Gastrocnemius medialis (tissue), 4 donors: ENCODE results near the gene CHP2.

ENCODE experiments used
- CTCF ChIP-seq, 5 experiments: fragments of 450-650 bp in 3 of 5; fragments of 200-600 bp in 2 of 5; sonication (generic) in 2 of 5; IDR thresholded peaks in 4 of 5; conservative IDR thresholded peaks in 1 of 5; 1 replicate in 4 of 5; 2 replicates in 1 of 5; pipeline ENCODE4 v1.5.1; 2016 to 2019; ENCODE audit warnings: antibody characterized with exemption in 5 of 5, mild to moderate bottlenecking in 3 of 5, moderate library complexity in 3 of 5
- POLR2A ChIP-seq, 2 donors: fragments of 450-650 bp; IDR thresholded peaks; one replicate each; pipeline ENCODE4 v1.6.1; 2017; ENCODE audit warnings: antibody characterized with exemption in 2 of 2, mild to moderate bottlenecking in 2 of 2, moderate library complexity in 2 of 2

DNA sequence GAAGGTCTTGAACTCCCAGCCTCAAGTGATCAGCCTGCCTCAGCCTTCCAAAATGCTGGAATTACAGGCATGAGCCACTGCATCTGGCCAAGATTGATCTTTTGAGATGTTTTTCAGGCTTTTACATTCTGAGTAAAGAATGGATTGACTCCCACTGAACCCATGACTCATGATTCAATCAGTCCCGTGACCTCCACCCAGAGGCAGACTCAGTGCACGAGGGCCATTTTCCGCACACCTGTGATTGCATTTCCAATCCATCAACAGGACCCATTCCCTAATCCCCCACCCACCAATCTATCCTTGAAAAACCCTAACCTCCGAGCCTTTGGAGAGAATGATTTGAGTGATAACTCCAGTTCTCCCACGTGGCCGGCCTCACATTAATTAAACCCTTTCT is 40.6 kb downstream of the CHP2 start:
- no peak for TF ChIP-seq CTCF (IDR thresholded peaks at IDR 0.05 in 4 of 5, conservative IDR thresholded peaks at IDR 0.05 in 1 of 5)
- TF ChIP-seq POLR2A (IDR thresholded peaks at IDR 0.05): no peak
